Epithelial cell of proximal tubule (primary cell): ENCODE data around the gene RAC3. TPM values are rescaled to one million over a fixed set of nuclear protein-coding genes. Genes with fewer than 3 reads are reported as not detected.

ENCODE experiments used
- DNase-seq: peaks from one replicate; pipeline ENCODE4 v3.0.0-alpha.2; 2011; ENCODE audit warnings: low read depth
- H3K4me3 ChIP-seq: 2 replicates; pipeline ENCODE4 v1.5.1; 2011; ENCODE audit warnings: low read depth, mild to moderate bottlenecking, low read length
- total RNA-seq: library from RNA; depleted of rRNA; stranded (reverse); fragments of >200 nt; gene quantifications from 2 replicates; pipeline ENCODE4 v1.2.3, GENCODE V29; 2015
- TF ChIP-seq, protein P1 (sequence below): conservative IDR thresholded peaks from 2 replicates; pipeline ENCODE4 v1.5.1; 2012; ENCODE audit warnings: low read depth, mild to moderate bottlenecking, low read length

The RAC3 gene
- total RNA-seq, result 52.9 and 60.0 TPM in 2 replicates

DNA sequence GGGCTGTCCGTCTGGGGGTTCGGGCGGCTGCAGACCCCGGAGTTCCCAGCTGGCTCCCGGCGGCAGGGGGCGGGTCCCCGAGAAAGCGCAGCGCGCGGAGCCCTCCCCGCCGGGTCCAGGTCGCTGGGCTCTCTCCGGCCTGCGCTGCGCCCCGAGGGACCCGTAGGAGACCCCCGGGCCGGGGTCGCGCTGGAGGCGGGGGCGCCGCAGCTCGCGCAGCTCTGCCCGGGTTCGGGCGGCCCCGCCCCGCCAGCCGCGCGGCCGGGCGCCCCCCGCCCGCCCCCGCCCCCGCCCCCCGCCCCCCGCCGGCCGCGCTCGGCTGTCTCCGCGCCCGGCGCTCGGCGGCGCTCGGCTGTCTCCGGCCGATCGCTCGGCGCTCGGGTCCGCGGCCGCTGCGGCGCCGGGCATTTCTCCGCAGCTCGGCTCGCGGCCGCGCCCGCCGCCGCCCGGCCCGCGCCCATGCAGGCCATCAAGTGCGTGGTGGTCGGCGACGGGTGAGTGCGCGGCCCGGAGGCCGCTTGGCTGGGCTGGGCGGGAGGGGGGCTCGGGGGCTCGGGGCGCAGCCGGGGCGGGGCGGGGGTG is at the start of gene RAC3:
Gene RAC3, plus strand, starts transcription at position 376 of the 582 bp plus-strand sequence. Its CDS starts 84 bp downstream, at position 460.
- TF ChIP-seq, protein P1, sequence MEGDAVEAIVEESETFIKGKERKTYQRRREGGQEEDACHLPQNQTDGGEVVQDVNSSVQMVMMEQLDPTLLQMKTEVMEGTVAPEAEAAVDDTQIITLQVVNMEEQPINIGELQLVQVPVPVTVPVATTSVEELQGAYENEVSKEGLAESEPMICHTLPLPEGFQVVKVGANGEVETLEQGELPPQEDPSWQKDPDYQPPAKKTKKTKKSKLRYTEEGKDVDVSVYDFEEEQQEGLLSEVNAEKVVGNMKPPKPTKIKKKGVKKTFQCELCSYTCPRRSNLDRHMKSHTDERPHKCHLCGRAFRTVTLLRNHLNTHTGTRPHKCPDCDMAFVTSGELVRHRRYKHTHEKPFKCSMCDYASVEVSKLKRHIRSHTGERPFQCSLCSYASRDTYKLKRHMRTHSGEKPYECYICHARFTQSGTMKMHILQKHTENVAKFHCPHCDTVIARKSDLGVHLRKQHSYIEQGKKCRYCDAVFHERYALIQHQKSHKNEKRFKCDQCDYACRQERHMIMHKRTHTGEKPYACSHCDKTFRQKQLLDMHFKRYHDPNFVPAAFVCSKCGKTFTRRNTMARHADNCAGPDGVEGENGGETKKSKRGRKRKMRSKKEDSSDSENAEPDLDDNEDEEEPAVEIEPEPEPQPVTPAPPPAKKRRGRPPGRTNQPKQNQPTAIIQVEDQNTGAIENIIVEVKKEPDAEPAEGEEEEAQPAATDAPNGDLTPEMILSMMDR, result no peak
- no peak for DNase-seq

DNA sequence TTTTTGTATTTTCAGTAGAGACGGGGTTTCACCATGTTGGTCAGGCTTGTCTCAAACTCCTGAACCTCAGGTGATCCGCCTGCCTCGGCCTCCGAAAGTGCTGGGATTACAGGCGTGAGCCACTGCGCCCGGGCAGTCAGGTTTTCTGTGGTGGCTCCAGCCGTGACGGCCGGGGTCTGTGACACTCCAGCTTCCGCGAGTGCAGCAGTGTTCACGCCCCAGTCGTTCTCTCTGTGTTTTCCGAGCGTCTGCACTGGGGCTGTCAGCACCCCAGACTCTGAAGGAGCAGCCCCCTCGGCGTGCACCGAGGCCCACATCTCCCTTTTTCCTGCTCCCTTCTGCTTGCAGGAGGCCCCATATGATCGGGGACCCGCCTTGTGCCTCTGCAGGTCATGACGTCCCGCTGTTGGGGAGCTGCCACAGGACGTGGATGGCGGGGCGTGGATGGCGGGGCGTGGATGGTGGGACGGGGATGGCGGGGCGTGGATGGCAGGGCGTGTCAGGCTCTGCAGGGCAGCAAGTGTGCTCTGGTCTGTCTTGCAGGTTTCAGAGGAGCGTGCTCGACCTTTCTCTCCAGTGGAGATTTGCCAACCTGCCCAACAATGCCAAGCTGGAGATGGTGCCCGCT is 48.4 kb upstream of the RAC3 start:
- TF ChIP-seq, protein P1, result no peak
- no peak for DNase-seq

More for the DNA sequence above, at the start of gene RAC3:
- H3K4me3 ChIP-seq, result peak within 1 kb of the TSS; percentile 62

DNA sequence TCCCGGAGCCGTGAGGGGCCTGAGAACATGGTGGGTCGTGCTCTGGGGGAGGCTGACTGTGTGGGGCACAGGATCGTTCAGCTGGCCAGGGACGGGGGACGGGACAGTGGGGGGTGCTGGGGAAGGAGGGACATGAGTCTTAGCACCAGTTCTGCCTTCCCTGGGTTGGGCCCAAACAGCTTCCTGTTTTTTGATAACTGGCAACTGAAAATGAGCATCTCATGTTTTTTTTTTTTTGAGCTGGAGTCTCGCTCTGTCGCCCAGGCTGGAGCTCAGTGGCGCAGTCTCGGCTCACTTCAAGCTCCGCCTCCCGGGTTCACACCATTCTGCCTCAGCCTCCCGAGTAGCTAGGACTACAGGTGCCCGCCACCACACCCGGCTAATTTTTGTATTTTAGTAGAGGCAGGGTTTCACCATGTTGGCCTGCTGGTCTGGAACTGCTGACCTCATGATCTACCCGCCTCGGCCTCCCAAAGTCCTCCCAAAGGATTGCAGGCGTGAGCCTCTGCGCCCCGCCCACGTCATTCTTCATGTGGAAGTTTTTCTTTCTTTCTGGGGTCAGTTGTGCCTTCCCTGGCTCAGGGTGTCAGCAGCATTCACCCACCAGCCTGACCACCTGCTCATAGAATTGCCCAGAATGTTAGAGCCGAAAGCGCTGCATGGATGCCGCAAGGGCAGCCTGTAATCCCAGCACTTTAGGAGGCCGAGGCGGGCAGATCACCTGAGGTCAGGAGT is 47.7 kb upstream of the RAC3 start:
- TF ChIP-seq, protein P1, result no peak
- DNase-seq, result no peak
- H3K4me3 ChIP-seq, result no peak overlapping the region

More for the DNA sequence above, 48.4 kb upstream of the RAC3 start:
- no peak overlapping the region for H3K4me3 ChIP-seq

DNA sequence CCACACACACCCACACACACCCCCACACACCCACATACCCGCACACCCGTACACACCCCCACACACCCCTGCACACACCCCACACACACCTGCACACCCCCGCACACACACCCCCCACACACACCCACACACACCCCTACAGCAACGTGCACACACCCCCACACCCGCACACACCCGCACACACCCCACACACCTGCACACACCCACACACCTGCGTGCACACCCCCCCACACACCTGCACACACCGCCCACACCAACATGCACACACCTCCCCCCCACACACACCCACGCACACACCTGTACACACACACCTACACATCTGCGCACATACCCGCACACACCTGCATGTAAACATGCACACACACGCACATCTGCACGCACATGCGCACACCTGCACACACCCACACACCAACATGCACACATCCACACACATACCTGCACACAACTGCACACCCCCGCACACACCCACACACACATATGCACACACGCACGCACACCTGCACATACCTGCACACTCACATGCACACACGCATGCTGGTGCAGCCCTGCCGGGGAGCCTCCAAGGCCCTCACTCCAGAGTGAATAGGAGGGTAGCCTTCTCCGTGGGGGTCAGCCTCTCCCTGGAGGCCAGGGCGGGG is 46.6 kb upstream of the RAC3 start:
- TF ChIP-seq, protein P1, result no peak
- no peak overlapping the region for H3K4me3 ChIP-seq
- no peak for DNase-seq

DNA sequence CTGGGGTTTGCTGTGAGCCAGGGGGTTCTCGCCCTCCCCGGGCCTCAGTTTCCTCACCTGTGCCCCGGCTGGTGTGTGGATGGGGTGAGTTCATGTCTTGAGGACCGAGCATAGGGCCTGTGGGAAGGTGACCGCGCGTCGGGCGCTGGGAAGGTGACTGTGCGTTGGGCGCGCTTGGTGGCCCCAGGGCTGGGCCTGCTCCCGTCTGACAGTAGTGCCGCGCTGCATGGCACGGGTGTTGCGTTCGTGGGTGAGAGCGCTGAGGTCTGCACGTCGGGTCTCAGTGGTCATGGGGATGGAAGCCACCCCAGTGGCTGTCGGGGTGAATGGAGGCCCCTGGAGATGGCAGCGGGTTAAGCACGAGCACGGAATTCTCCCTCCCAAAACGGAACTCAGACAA is 44.9 kb upstream of the RAC3 start:
- TF ChIP-seq, protein P1, result no peak
- no peak for DNase-seq
- H3K4me3 ChIP-seq, result no peak overlapping the region

DNA sequence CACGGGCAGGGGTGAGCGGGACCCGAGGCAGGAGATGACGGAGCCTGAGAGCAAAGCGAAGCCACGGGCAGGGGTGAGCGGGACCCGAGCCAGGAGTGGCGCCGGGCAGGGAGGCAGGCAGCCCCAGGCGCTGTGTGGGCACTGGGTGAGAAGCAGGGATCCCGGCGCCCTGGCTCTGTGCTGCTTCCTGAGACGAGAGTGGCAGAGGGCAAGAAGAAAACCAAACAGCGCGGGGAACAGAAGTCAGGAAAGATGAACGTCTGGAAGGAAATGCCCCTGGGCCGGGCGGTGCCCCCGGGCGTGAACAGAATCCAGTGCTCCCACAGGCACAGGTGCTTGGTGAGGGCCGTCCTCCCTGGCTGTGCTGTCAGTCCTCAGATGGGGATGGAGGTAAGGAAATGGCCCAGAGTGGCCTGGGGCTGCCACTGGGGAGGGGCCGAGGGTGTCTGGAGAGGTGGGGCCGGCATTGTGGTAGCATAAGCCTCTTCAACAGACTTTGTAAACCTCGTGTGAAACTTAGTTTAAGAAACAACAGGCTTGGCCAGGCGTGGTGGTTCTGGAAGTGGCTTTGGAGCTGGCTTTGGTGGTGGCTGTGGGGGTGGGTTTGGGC is 44.2 kb upstream of the RAC3 start:
- H3K4me3 ChIP-seq, result no peak overlapping the region
- DNase-seq, result no peak
- TF ChIP-seq, protein P1, result no peak
